IMR-90 (cell line): ENCODE measurements around the gene TMEM129.

Experiments used
- BHLHE40 ChIP-seq: fragments of 150-350 bp; IDR thresholded peaks from 2 replicates; pipeline ENCODE4 v1.6.1; 2016; ENCODE audit warnings: mild to moderate bottlenecking, low read depth, low read length
- CEBPB ChIP-seq: IDR thresholded peaks from 2 replicates; pipeline ENCODE4 v1.6.1; 2012; ENCODE audit warnings: low read depth, low read length, improper control_type of control experiment
- CHD1 ChIP-seq: IDR thresholded peaks from 2 replicates; pipeline ENCODE4 v1.6.1; 2012; ENCODE audit warnings: low read depth, low read length, improper control_type of control experiment
- CTCF ChIP-seq: conservative IDR thresholded peaks from 2 replicates; pipeline ENCODE4 v1.5.1; 2012; ENCODE audit warnings: mild to moderate bottlenecking, low read depth, low read length, improper control_type of control experiment
- ELK1 ChIP-seq: fragments of 150-350 bp; IDR thresholded peaks from 2 replicates; pipeline ENCODE4 v1.6.1; 2016; ENCODE audit warnings: low read depth, mild to moderate bottlenecking, low read length, moderate library complexity, borderline replicate concordance
- MAZ ChIP-seq: IDR thresholded peaks from 2 replicates; pipeline ENCODE4 v1.6.1; 2012; ENCODE audit warnings: low read depth, mild to moderate bottlenecking, low read length, improper control_type of control experiment, moderate library complexity, borderline replicate concordance
- MXI1 ChIP-seq: IDR thresholded peaks from 2 replicates; pipeline ENCODE4 v1.6.1; 2012; ENCODE audit warnings: low read depth, mild to moderate bottlenecking, low read length, moderate library complexity, borderline replicate concordance
- NFE2L2 ChIP-seq: fragments of 150-350 bp; IDR thresholded peaks from 2 replicates; pipeline ENCODE4 v1.6.1; 2016; ENCODE audit warnings: low read depth, mild to moderate bottlenecking, low read length
- POLR2A ChIP-seq: IDR thresholded peaks from 2 replicates; pipeline ENCODE4 v1.6.1; 2012; ENCODE audit warnings: mild to moderate bottlenecking, low read depth, low read length
- RAD21 ChIP-seq: IDR thresholded peaks from 2 replicates; pipeline ENCODE4 v1.6.1; 2012; ENCODE audit warnings: low read length, improper control_type of control experiment
- RCOR1 ChIP-seq: IDR thresholded peaks from 2 replicates; pipeline ENCODE4 v1.6.1; 2012; ENCODE audit warnings: mild to moderate bottlenecking, low read length, improper control_type of control experiment; ENCODE audit not compliant: insufficient replicate concordance
- RFX5 ChIP-seq: IDR thresholded peaks from 2 replicates; pipeline ENCODE4 v1.8.0; 2012; ENCODE audit warnings: low read depth, mild to moderate bottlenecking, low read length, moderate library complexity
- SMC3 ChIP-seq: fragments of 150-350 bp; IDR thresholded peaks from 2 replicates; pipeline ENCODE4 v1.6.1; 2016; ENCODE audit warnings: low read depth, mild to moderate bottlenecking, antibody characterized with exemption, low read length, moderate library complexity
- USF2 ChIP-seq: fragments of 150-350 bp; IDR thresholded peaks from 2 replicates; pipeline ENCODE4 v1.6.1; 2017; ENCODE audit warnings: mild to moderate bottlenecking, antibody characterized with exemption, low read length, low read depth

GRCh38 chr4:1767061-1767769, 46.1 kb upstream of the TMEM129 start:
- TF ChIP-seq CTCF: no peak
- TF ChIP-seq CEBPB: no peak
- TF ChIP-seq POLR2A: no peak
- TF ChIP-seq MAZ: no peak; the same call in 1 of the 2 replicates
- no peak for TF ChIP-seq MXI1
- no peak for TF ChIP-seq USF2
- no peak for TF ChIP-seq RCOR1
- no peak for TF ChIP-seq SMC3
- no peak for TF ChIP-seq BHLHE40
- TF ChIP-seq RFX5: no peak
- no peak for TF ChIP-seq NFE2L2
- no peak for TF ChIP-seq RAD21
- no peak for TF ChIP-seq ELK1
- no peak for TF ChIP-seq CHD1
